ENCODE measurements around the gene ATP6V1B1.

The ATP6V1B1 gene

GRCh38 chr2:70927641-70928040, 8.1 kb upstream of the ATP6V1B1 start:
- no peak overlapping the region for H3K4me3 ChIP-seq (replicated peaks; ENCODE audit: low read depth, low read length)
- TF ChIP-seq CTCF (IDR thresholded peaks at IDR 0.05; ENCODE audit: low read length, missing control alignments): no peak
- no peak for DNase-seq (ENCODE audit: low read depth)

GRCh38 chr2:70928366-70928765, 7.3 kb upstream of the ATP6V1B1 start:
- no peak for TF ChIP-seq CTCF (IDR thresholded peaks at IDR 0.05; ENCODE audit: low read length, missing control alignments)

GRCh38 chr2:70930371-70931329, 5.0 kb upstream of the ATP6V1B1 start:
- no peak overlapping the region for H3K4me3 ChIP-seq (replicated peaks; ENCODE audit: low read depth, low read length)
- no peak for TF ChIP-seq CTCF (IDR thresholded peaks at IDR 0.05; ENCODE audit: low read length, missing control alignments)
- DNase-seq (ENCODE audit: low read depth): no peak

More at GRCh38 chr2:70928366-70928765, 7.3 kb upstream of the ATP6V1B1 start:
- H3K4me3 ChIP-seq (replicated peaks; ENCODE audit: low read depth, low read length): no peak overlapping the region
- no peak for DNase-seq (ENCODE audit: low read depth)

- H3K4me3 ChIP-seq (replicated peaks; ENCODE audit: low read depth, low read length): no peak overlapping the region
- DNase-seq (ENCODE audit: low read depth): no peak
- TF ChIP-seq CTCF (IDR thresholded peaks at IDR 0.05; ENCODE audit: low read length, missing control alignments): no peak
Observed at GRCh38 chr2:70931376-70932000, 4.2 kb upstream of the ATP6V1B1 start.

GRCh38 chr2:70932631-70933230, 3.0 kb upstream of the ATP6V1B1 start:
- no peak overlapping the region for H3K4me3 ChIP-seq (replicated peaks; ENCODE audit: low read depth, low read length)
- no peak for TF ChIP-seq CTCF (IDR thresholded peaks at IDR 0.05; ENCODE audit: low read length, missing control alignments)
- no peak for DNase-seq (ENCODE audit: low read depth)

- TF ChIP-seq CTCF (IDR thresholded peaks at IDR 0.05; ENCODE audit: low read length, missing control alignments): no peak
- no peak overlapping the region for H3K4me3 ChIP-seq (replicated peaks; ENCODE audit: low read depth, low read length)
- no peak for DNase-seq (ENCODE audit: low read depth)
Observed at GRCh38 chr2:70934981-70935380, 719 bp upstream of the ATP6V1B1 start.
